BLaER1 (cell line): Measurements from ENCODE around the gene DSC2.
"Not testable (repeated sequence)": the region's sequence is repeated elsewhere in the genome, so short reads cannot be mapped to it uniquely, and the experiment has no call there.

Source experiments
- H3K27ac ChIP-seq: shearing (Covaris generic); formaldehyde crosslinking; 2 replicates; pipeline ENCODE4 v1.8.1; 2022
- H3K27me3 ChIP-seq: shearing (Covaris generic); formaldehyde crosslinking; 2 replicates; pipeline ENCODE4 v1.8.1; 2022
- H3K36me3 ChIP-seq: shearing (Covaris generic); formaldehyde crosslinking; 2 replicates; pipeline ENCODE4 v1.8.1; 2022
- H3K4me1 ChIP-seq: shearing (Covaris generic); formaldehyde crosslinking; 2 replicates; pipeline ENCODE4 v1.8.1; 2022
- H3K4me2 ChIP-seq: shearing (Covaris generic); formaldehyde crosslinking; 2 replicates; pipeline ENCODE4 v1.8.1; 2022
- H3K4me3 ChIP-seq: shearing (Covaris generic); formaldehyde crosslinking; 2 replicates; pipeline ENCODE4 v1.8.1; 2022
- H3K9ac ChIP-seq: shearing (Covaris generic); formaldehyde crosslinking; 2 replicates; pipeline ENCODE4 v1.8.1; 2022
- H3K9me3 ChIP-seq: shearing (Covaris generic); formaldehyde crosslinking; 2 replicates; pipeline ENCODE4 v1.8.1; 2022
- H4K20me1 ChIP-seq: shearing (Covaris generic); formaldehyde crosslinking; 2 replicates; pipeline ENCODE4 v1.8.1; 2022
- Cebpa-rat ChIP-seq: shearing (Covaris generic); IDR thresholded peaks from 2 replicates; pipeline ENCODE4 v1.8.1; 2022

The DSC2 gene

DNA sequence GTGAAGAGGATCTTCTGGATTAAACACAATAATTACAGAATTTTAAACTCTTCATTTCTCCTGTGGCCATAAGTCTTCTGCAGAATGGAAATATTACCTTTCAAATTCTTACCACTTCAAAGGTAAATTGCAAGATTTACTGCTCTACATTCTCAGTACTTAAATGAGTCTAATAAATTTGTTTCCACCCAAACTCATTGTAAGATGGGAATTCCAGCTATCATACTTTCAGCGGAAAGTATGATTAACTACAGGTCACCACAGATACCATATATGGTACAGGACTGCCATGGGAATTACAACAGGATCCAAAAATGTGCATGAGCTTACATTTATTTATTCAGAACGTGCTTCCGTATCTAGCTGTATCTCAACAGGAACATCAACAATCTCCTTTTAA is 62.8 kb downstream of the DSC2 start:
- Histone ChIP-seq H3K36me3 (no peaks in the 10 kb centered on the region), H3K27ac (no peak overlapping the region), H3K4me2 (no peak overlapping the region), H3K27me3 (no peaks in the 10 kb centered on the region), H3K9ac (no peak overlapping the region), H3K4me3 (no peak overlapping the region), H3K4me1 (no peaks in the 10 kb centered on the region), H3K9me3 (peaks cover 25% of the 10 kb centered on the region), H4K20me1 (no peaks in the 10 kb centered on the region)
- TF ChIP-seq Cebpa-rat = no peak

- not testable (repeated sequence) for H3K4me3 ChIP-seq, H3K9ac ChIP-seq, H3K27me3 ChIP-seq, H3K27ac ChIP-seq, H3K4me2 ChIP-seq, H3K36me3 ChIP-seq, H3K4me1 ChIP-seq, H4K20me1 ChIP-seq
- peaks cover 18% of the 10 kb centered on the region for H3K9me3 ChIP-seq
Measured at GRCh38 chr18:31037686-31038085, 64.5 kb downstream of the DSC2 start.

DNA sequence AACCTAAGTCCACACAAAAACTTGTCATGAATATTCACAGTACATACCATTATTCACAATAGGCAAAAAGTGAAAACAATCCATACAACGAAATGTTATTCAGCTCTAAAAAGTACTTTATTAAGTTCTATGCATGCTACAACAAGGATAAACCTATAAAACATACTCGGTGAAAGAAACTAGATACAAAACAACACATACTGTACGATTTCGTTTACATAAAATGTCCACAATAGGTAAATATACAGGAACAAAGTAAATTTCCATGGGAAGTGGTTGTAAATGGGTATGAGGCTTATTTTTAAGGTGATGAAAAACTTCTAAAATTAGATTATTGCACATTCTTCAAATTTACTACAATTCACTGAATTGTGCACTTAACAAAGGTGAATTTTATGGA is 67.7 kb downstream of the DSC2 start:
- H3K4me2 ChIP-seq = no peak overlapping the region
- H4K20me1 ChIP-seq = no peaks in the 10 kb centered on the region
- H3K4me3 ChIP-seq = no peak overlapping the region
- 0 out of 2 replicates have a peak, but pooled peaks cover 4% of the 10 kb centered on the region for H3K9me3 ChIP-seq
- no peak overlapping the region for H3K27ac ChIP-seq
- H3K36me3 ChIP-seq = no peaks in the 10 kb centered on the region
- TF ChIP-seq Cebpa-rat = no peak
- no peaks in the 10 kb centered on the region for H3K27me3 ChIP-seq
- H3K4me1 ChIP-seq = no peaks in the 10 kb centered on the region
- H3K9ac ChIP-seq = no peak overlapping the region

- Histone ChIP-seq H3K4me3 (no peak overlapping the region), H3K4me2 (no peak overlapping the region), H3K4me1 (peaks cover 7% of the 10 kb centered on the region), H3K9me3 (0 out of 2 replicates have a peak, but pooled peaks cover 4% of the 10 kb centered on the region), H3K27me3 (no peaks in the 10 kb centered on the region), H3K9ac (no peak overlapping the region), H3K27ac (no peak overlapping the region), H3K36me3 (no peaks in the 10 kb centered on the region), H4K20me1 (no peaks in the 10 kb centered on the region)
- no peak for TF ChIP-seq Cebpa-rat
Measured at GRCh38 chr18:31030574-31031278, 71.5 kb downstream of the DSC2 start.

DNA sequence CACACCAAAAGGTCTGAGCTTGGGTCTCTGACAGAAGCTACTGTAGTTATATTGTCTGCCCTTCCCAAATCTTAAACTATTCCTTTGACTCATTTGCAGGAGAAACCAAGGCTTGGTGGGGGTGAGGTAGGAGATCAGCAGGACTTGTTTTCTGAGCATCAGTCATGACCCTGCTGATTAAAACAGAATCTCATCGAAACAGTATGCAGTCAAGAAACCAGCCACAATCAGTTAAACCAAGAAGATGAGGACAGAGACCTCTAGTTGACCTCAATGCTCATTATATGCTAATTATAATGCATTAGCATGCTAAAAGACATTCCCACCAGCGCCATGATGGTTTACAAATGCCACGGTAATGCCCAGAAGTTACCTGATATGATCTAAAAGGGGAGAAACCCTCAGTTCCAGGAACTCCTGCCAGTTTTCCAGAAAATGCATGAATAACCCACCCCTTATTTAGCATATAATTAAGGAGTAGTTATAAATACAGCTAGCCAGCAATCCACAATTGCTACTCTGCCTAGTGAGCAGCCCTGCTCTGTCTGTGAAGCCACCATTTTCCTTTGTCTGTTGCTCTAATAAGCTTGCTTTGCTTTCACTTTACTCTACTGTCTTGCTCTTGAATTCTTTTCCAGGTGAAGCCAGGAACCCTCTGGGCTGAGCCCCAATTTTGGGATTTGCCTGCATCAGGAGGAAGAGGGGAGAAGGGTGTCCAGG is 86.3 kb downstream of the DSC2 start:
- Histone ChIP-seq H3K4me1 (no peaks in the 10 kb centered on the region), H3K4me3 (no peak overlapping the region), H3K4me2 (no peak overlapping the region), H4K20me1 (no peaks in the 10 kb centered on the region), H3K36me3 (no peaks in the 10 kb centered on the region), H3K27ac (no peak overlapping the region), H3K9ac (no peak overlapping the region), H3K27me3 (no peaks in the 10 kb centered on the region), H3K9me3 (no peaks in the 10 kb centered on the region)
- no peak for TF ChIP-seq Cebpa-rat

DNA sequence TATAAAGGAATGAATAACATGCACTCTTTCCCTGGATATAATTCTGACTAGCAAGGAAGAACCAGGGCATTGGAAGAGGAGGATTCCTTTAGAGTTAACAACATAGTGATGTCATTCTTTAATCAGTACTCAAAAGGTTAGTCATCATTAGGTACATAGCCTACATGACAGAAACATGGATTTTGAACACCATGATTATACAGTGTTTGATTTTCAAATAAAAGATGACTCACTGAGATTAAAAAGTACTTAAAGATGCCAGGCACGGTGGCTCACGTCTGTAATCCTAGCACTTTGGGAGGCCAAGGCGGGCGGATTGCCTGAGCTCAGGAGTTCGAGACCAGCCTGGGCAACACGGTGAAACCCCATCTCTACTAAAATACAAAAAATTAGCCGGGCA is 90.8 kb downstream of the DSC2 start:
- H3K36me3 ChIP-seq, H3K27ac ChIP-seq: not testable (repeated sequence)

DNA sequence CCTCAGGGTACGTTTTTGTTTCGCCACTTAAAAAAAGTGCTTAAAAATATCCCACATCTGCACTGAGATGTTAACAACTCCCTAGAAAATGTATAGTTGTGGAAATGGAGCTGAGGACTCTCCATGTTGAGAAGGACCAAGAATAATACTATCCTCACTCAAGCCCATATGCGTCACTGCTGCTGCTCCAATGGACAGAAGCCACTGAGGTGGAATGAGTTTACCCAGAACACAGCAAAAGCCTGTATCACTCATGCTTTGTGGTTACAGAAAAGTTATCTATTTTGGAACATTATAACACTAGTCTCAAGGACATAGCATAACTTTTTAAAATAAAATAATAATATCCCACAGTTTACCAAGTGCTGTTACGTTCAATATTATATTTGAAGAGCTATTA is 91.6 kb downstream of the DSC2 start:
- Histone ChIP-seq H3K36me3 (no peaks in the 10 kb centered on the region), H4K20me1 (no peaks in the 10 kb centered on the region), H3K9me3 (no peaks in the 10 kb centered on the region), H3K4me1 (no peaks in the 10 kb centered on the region), H3K4me3 (no peak overlapping the region), H3K9ac (no peak overlapping the region), H3K27ac (no peak overlapping the region), H3K27me3 (no peaks in the 10 kb centered on the region), H3K4me2 (no peak overlapping the region)
- TF ChIP-seq Cebpa-rat = no peak

More for the DNA sequence above, 90.8 kb downstream of the DSC2 start:
- H3K4me1 ChIP-seq, H3K9ac ChIP-seq, H3K9me3 ChIP-seq, H3K4me2 ChIP-seq, H4K20me1 ChIP-seq, H3K27me3 ChIP-seq, H3K4me3 ChIP-seq: not testable (repeated sequence)
